Ishikawa (cell line): ENCODE measurements around the gene CUBN.

Experiments used
- CEBPB ChIP-seq: IDR thresholded peaks from 2 replicates; pipeline ENCODE4 v1.6.1; 2012
- CREB1 ChIP-seq: IDR thresholded peaks from 2 replicates; pipeline ENCODE4 v1.6.1; 2012; ENCODE audit warnings: low read depth
- EGR1 ChIP-seq: IDR thresholded peaks from 2 replicates; pipeline ENCODE4 v1.6.1; 2012
- EP300 ChIP-seq: IDR thresholded peaks from 2 replicates; pipeline ENCODE4 v1.6.1; 2012; ENCODE audit warnings: borderline replicate concordance
- FOXM1 ChIP-seq: IDR thresholded peaks from 2 replicates; pipeline ENCODE4 v1.6.1; 2012; ENCODE audit warnings: low read depth, borderline replicate concordance
- MAX ChIP-seq: IDR thresholded peaks from 2 replicates; pipeline ENCODE4 v1.6.1; 2012
- NFIC ChIP-seq: IDR thresholded peaks from 2 replicates; pipeline ENCODE4 v1.6.1; 2012
- RAD21 ChIP-seq: IDR thresholded peaks from 2 replicates; pipeline ENCODE4 v1.6.1; 2012; ENCODE audit warnings: low read depth
- REST ChIP-seq: IDR thresholded peaks from 2 replicates; pipeline ENCODE4 v1.6.1; 2012; ENCODE audit warnings: low read depth, mild to moderate bottlenecking
- TAF1 ChIP-seq: IDR thresholded peaks from 2 replicates; pipeline ENCODE4 v1.6.1; 2012; ENCODE audit warnings: low read depth, mild to moderate bottlenecking
- TCF12 ChIP-seq: IDR thresholded peaks from 2 replicates; pipeline ENCODE4 v1.6.1; 2012; ENCODE audit warnings: low read depth
- TEAD4 ChIP-seq: IDR thresholded peaks from 2 replicates; pipeline ENCODE4 v1.6.1; 2012
- USF1 ChIP-seq: IDR thresholded peaks from 2 replicates; pipeline ENCODE4 v1.6.1; 2012
- YY1 ChIP-seq: IDR thresholded peaks from 2 replicates; pipeline ENCODE4 v1.6.1; 2012; ENCODE audit warnings: low read depth
- ZBTB7A ChIP-seq: IDR thresholded peaks from 2 replicates; pipeline ENCODE4 v1.6.1; 2012; ENCODE audit warnings: low read depth

The CUBN gene

GRCh38 chr10:16787361-16787791 is 342.2 kb downstream of the CUBN start:
- no peak for TF ChIP-seq FOXM1
- no peak for TF ChIP-seq MAX
- TF ChIP-seq REST: no peak
- TF ChIP-seq CEBPB: no peak
- TF ChIP-seq NFIC: no peak
- TF ChIP-seq EGR1: no peak
- no peak for TF ChIP-seq TEAD4

GRCh38 chr10:16780338-16780880 is 349.2 kb downstream of the CUBN start:
- TF ChIP-seq TCF12: no peak
- TF ChIP-seq NFIC: no peak
- no peak for TF ChIP-seq EGR1
- TF ChIP-seq TEAD4: no peak
- no peak for TF ChIP-seq CREB1
- no peak for TF ChIP-seq YY1
- TF ChIP-seq EP300: no peak
- TF ChIP-seq CEBPB: no peak
- TF ChIP-seq RAD21: no peak
- TF ChIP-seq MAX: no peak
- no peak for TF ChIP-seq ZBTB7A
- no peak for TF ChIP-seq FOXM1
- TF ChIP-seq USF1: no peak

- TF ChIP-seq FOXM1 (no peak), YY1 (no peak), ZBTB7A (no peak), CREB1 (no peak), NFIC (no peak), EP300 (no peak), RAD21 (no peak), TEAD4 (no peak), EGR1 (no peak), CEBPB (no peak), TCF12 (no peak), TAF1 (no peak), MAX (no peak), USF1 (no peak), REST (no peak)
Measured at GRCh38 chr10:16779384-16779915, 350.2 kb downstream of the CUBN start.

GRCh38 chr10:16777473-16778370 is 351.9 kb downstream of the CUBN start:
- TF ChIP-seq RAD21: peak; percentile 63
- no peak for TF ChIP-seq NFIC

GRCh38 chr10:16776896-16777295 is 352.7 kb downstream of the CUBN start:
- no peak for TF ChIP-seq RAD21
- TF ChIP-seq TCF12: no peak
- TF ChIP-seq TAF1: no peak
- no peak for TF ChIP-seq REST
- TF ChIP-seq USF1: no peak
- TF ChIP-seq EP300: no peak
- TF ChIP-seq CREB1: no peak
- no peak for TF ChIP-seq TEAD4
- no peak for TF ChIP-seq YY1
- TF ChIP-seq FOXM1: no peak
- TF ChIP-seq CEBPB: no peak
- no peak for TF ChIP-seq NFIC
- TF ChIP-seq MAX: no peak
- TF ChIP-seq EGR1: no peak
- TF ChIP-seq ZBTB7A: no peak
